ENCODE results near the gene CLSTN2. TPM values are rescaled to one million over a fixed set of nuclear protein-coding genes. Genes with fewer than 3 reads are reported as not detected.

The CLSTN2 gene
- total and polyA plus RNA-seq, 2 of the 13 experiments (the other 11 are each of a cell fraction or from before 2014, with no cell fraction given), result not detected

DNA sequence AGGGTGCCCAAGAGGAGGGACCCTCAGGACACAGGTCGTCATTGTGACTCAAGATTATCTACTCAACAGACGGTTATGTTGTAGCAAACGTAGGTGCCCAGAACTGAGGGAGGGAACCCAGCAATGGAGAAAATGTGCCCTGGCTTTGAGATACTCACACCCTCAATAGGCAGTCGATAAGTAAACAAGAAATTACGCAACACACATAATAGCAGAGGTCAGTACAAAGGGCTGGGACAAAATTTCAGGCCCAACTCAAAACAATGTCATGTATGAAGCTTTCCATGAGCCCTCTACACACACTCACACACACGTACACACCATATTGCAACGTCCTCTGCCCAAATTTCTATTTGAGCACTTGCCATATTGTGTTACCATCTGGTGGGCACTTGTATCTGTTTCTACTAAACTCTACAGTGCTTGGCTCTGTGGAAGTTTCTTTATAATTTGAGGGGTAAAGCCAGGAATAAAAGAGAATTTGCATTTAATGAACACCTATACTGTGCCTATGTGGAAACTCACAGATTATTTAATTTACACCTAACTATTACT is 628.3 kb downstream of the CLSTN2 start (continued):
- TF ChIP-seq ZNF350 (CRISPR knock-in tag; IDR thresholded peaks at IDR 0.05; ENCODE audit: borderline replicate concordance, low read depth), result no peak
- TF ChIP-seq RNF2 (conservative IDR thresholded peaks at IDR 0.05; ENCODE audit: low read depth), result no peak
- TF ChIP-seq, protein P1, sequence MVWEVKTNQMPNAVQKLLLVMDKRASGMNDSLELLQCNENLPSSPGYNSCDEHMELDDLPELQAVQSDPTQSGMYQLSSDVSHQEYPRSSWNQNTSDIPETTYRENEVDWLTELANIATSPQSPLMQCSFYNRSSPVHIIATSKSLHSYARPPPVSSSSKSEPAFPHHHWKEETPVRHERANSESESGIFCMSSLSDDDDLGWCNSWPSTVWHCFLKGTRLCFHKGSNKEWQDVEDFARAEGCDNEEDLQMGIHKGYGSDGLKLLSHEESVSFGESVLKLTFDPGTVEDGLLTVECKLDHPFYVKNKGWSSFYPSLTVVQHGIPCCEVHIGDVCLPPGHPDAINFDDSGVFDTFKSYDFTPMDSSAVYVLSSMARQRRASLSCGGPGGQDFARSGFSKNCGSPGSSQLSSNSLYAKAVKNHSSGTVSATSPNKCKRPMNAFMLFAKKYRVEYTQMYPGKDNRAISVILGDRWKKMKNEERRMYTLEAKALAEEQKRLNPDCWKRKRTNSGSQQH (CRISPR knock-in tag; IDR thresholded peaks at IDR 0.05; ENCODE audit: low read depth), result no peak
- TF ChIP-seq, protein P2, sequence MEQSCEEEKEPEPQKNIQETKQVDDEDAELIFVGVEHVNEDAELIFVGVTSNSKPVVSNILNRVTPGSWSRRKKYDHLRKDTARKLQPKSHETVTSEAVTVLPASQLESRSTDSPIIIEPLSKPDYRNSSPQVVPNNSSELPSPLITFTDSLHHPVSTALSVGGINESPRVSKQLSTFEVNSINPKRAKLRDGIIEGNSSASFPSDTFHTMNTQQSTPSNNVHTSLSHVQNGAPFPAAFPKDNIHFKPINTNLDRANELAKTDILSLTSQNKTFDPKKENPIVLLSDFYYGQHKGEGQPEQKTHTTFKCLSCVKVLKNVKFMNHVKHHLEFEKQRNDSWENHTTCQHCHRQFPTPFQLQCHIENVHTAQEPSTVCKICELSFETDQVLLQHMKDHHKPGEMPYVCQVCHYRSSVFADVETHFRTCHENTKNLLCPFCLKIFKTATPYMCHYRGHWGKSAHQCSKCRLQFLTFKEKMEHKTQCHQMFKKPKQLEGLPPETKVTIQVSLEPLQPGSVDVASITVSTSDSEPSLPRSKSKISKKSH (CRISPR knock-in tag; IDR thresholded peaks at IDR 0.05; ENCODE audit: borderline replicate concordance), result no peak
- TF ChIP-seq, protein P3, sequence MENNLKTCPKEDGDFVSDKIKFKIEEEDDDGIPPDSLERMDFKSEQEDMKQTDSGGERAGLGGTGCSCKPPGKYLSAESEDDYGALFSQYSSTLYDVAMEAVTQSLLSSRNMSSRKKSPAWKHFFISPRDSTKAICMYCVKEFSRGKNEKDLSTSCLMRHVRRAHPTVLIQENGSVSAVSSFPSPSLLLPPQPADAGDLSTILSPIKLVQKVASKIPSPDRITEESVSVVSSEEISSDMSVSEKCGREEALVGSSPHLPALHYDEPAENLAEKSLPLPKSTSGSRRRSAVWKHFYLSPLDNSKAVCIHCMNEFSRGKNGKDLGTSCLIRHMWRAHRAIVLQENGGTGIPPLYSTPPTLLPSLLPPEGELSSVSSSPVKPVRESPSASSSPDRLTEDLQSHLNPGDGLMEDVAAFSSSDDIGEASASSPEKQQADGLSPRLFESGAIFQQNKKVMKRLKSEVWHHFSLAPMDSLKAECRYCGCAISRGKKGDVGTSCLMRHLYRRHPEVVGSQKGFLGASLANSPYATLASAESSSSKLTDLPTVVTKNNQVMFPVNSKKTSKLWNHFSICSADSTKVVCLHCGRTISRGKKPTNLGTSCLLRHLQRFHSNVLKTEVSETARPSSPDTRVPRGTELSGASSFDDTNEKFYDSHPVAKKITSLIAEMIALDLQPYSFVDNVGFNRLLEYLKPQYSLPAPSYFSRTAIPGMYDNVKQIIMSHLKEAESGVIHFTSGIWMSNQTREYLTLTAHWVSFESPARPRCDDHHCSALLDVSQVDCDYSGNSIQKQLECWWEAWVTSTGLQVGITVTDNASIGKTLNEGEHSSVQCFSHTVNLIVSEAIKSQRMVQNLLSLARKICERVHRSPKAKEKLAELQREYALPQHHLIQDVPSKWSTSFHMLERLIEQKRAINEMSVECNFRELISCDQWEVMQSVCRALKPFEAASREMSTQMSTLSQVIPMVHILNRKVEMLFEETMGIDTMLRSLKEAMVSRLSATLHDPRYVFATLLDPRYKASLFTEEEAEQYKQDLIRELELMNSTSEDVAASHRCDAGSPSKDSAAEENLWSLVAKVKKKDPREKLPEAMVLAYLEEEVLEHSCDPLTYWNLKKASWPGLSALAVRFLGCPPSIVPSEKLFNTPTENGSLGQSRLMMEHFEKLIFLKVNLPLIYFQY (CRISPR knock-in tag; IDR thresholded peaks at IDR 0.05; ENCODE audit: borderline replicate concordance), result no peak
- no peak for TF ChIP-seq ZNF772 (CRISPR knock-in tag; IDR thresholded peaks at IDR 0.05)
- no peak for TF ChIP-seq FOXA1 (IDR thresholded peaks at IDR 0.05)
- peak; percentile 51 for TF ChIP-seq FOXA1 (CRISPR knock-in tag; IDR thresholded peaks at IDR 0.05)
- TF ChIP-seq, protein P4, sequence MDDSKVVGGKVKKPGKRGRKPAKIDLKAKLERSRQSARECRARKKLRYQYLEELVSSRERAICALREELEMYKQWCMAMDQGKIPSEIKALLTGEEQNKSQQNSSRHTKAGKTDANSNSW (CRISPR knock-in tag; IDR thresholded peaks at IDR 0.05; ENCODE audit: borderline replicate concordance), result no peak
- TF ChIP-seq AHR (CRISPR knock-in tag; IDR thresholded peaks at IDR 0.05), result no peak
- no peak for TF ChIP-seq ZNF234 (CRISPR knock-in tag; conservative IDR thresholded peaks at IDR 0.05)
- TF ChIP-seq, protein P5, sequence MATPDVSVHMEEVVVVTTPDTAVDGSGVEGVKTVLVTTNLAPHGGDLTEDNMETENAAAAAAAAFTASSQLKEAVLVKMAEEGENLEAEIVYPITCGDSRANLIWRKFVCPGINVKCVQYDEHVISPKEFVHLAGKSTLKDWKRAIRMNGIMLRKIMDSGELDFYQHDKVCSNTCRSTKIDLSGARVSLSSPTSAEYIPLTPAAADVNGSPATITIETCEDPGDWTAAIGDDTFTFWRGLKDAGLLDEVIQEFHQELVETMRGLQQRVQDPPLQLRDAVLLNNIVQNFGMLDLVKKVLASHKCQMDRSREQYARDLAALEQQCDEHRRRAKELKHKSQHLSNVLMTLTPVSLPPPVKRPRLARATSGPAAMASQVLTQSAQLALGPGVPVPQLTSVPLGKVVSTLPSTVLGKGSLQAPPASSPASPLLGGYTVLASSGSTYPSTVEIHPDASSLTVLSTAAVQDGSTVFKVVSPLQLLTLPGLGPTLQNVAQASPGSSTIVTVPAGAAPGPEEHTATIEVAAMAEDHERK (CRISPR knock-in tag; IDR thresholded peaks at IDR 0.05; ENCODE audit: low read depth), result no peak
- TF ChIP-seq ZNF746 (CRISPR knock-in tag; IDR thresholded peaks at IDR 0.05), result no peak
- TF ChIP-seq SOX13 (IDR thresholded peaks at IDR 0.05), result no peak
- peak in 1 of 2 experiments; percentile 33; a peak in 1 of 4 replicates for TF ChIP-seq SOX13 (CRISPR knock-in tag; conservative IDR thresholded peaks at IDR 0.05 in 1 of 2, IDR thresholded peaks at IDR 0.05 in 1 of 2)
- TF ChIP-seq GABPB1 (CRISPR knock-in tag; IDR thresholded peaks at IDR 0.05), result no peak
- no peak for TF ChIP-seq SP5 (CRISPR knock-in tag; IDR thresholded peaks at IDR 0.05; ENCODE audit: borderline replicate concordance, low read depth)
- no peak for TF ChIP-seq CENPX (CRISPR knock-in tag; IDR thresholded peaks at IDR 0.05)
- peak; percentile 76 for TF ChIP-seq FOXA3 (CRISPR knock-in tag; IDR thresholded peaks at IDR 0.05)
